SU-DHL-6 (cell line): ENCODE data around the gene BCL2L1.

ENCODE experiments used
- CTCF ChIP-seq: fragments of 200-600 bp; sonication (generic); IDR thresholded peaks from one replicate; pipeline ENCODE4 v1.5.1; 2017; ENCODE audit warnings: antibody characterized with exemption, mild to moderate bottlenecking, low read length, moderate library complexity; ENCODE audit not compliant: insufficient read depth, poor library complexity, severe bottlenecking
- EZH2phosphoT487 ChIP-seq: fragments of 200-600 bp; sonication (generic), shearing (Covaris generic); conservative IDR thresholded peaks from 2 replicates; pipeline ENCODE4 v1.6.1; 2018; ENCODE audit warnings: mild to moderate bottlenecking, antibody characterized with exemption, low read length, moderate library complexity, mixed read lengths

- TF ChIP-seq CTCF: no peak
- no peak for TF ChIP-seq EZH2phosphoT487
Observed at GRCh38 chr20:31695849-31696804, 26.5 kb downstream of the BCL2L1 start.
